CD4-positive, alpha-beta T cell (primary cell): ENCODE measurements around the gene FTCDNL1. TPM values are rescaled to one million over a fixed set of nuclear protein-coding genes. Genes with fewer than 3 reads are reported as not detected.

Source experiments
- ATAC-seq: fragments of 200-7000 bp; cut with Tn5 transposase; one replicate; pipeline ENCODE4 v1.10.0; 2022; ENCODE audit warnings: mild to moderate bottlenecking; ENCODE audit not compliant: poor library complexity
- CTCF ChIA-PET: fragments of 350-600 bp; sonication (Branson Sonifier 250); formaldehyde crosslinking; loops from one replicate; lab custom pipeline; 2021; ENCODE audit warnings: antibody characterized with exemption, inconsistent platforms; lab: Charles Lee
- POLR2A ChIA-PET: fragments of 350-600 bp; sonication (Branson Sonifier 250); formaldehyde crosslinking; loops from one replicate; lab custom pipeline; 2021; ENCODE audit warnings: antibody characterized with exemption, inconsistent platforms; lab: Charles Lee
- DNase-seq, 14 experiments: peaks; one replicate each; pipeline ENCODE4 v3.0.0-alpha.2; 2013 to 2020; ENCODE audit warnings: mixed read lengths in 2 of 14
- H3K27ac ChIP-seq, 2 donors: one replicate each; pipeline versions ENCODE4 v1.5.1 to v1.7.0; 2013; ENCODE audit warnings: low read length in 2 of 2, low read depth in 1 of 2, mild to moderate bottlenecking in 1 of 2
- H3K27me3 ChIP-seq, 2 experiments: 1 replicate in 1 of 2; 2 replicates in 1 of 2; pipeline versions ENCODE4 v1.6.1 to v1.7.0; 2013; ENCODE audit warnings: low read length in 2 of 2, control low read depth in 1 of 2, mild to moderate bottlenecking in 1 of 2, moderate library complexity in 1 of 2; ENCODE audit not compliant: insufficient read depth in 2 of 2, control insufficient read depth in 1 of 2
- H3K36me3 ChIP-seq: one replicate; pipeline ENCODE4 v1.6.1; 2013; ENCODE audit warnings: low read length, control low read depth; ENCODE audit not compliant: insufficient read depth
- H3K4me1 ChIP-seq: one replicate; pipeline ENCODE4 v1.6.1; 2013; ENCODE audit warnings: low read length, control low read depth; ENCODE audit not compliant: insufficient read depth
- H3K4me3 ChIP-seq: one replicate; pipeline ENCODE4 v1.5.1; 2013; ENCODE audit warnings: mild to moderate bottlenecking, low read length, moderate library complexity
- H3K9me3 ChIP-seq, 2 experiments: 1 replicate in 1 of 2; 2 replicates in 1 of 2; pipeline versions ENCODE4 v1.6.1 to v1.7.0; 2013; ENCODE audit warnings: low read length in 2 of 2, mild to moderate bottlenecking in 2 of 2, control low read depth in 1 of 2, moderate library complexity in 1 of 2; ENCODE audit not compliant: control insufficient read depth in 1 of 2, insufficient read depth in 1 of 2
- H3K27ac Mint-ChIP-seq: one replicate; pipeline ENCODE4 v1.8.0; 2020; ENCODE audit warnings: mixed read lengths
- H3K27me3 Mint-ChIP-seq: one replicate; pipeline ENCODE4 v1.8.0; 2021; ENCODE audit warnings: mixed read lengths
- H3K36me3 Mint-ChIP-seq: one replicate; pipeline ENCODE4 v1.8.0; 2021; ENCODE audit warnings: low read depth, mixed read lengths
- H3K4me1 Mint-ChIP-seq: one replicate; pipeline ENCODE4 v1.8.0; 2021; ENCODE audit warnings: low read depth, mixed read lengths
- H3K4me3 Mint-ChIP-seq: one replicate; pipeline ENCODE4 v1.8.0; 2020; ENCODE audit warnings: mild to moderate bottlenecking, mixed read lengths
- H3K9me3 Mint-ChIP-seq: one replicate; pipeline ENCODE4 v1.8.0; 2020; ENCODE audit warnings: mixed read lengths
- CTCF ChIP-seq: fragments of 200-600 bp; IDR thresholded peaks from one replicate; pipeline ENCODE4 v1.8.0; 2022; ENCODE audit warnings: antibody characterized with exemption, mild to moderate bottlenecking
- intact Hi-C, 2 experiments: fragments of 100-400 bp; cut with DNase I in 1 of 2; cut with micrococcal nuclease in 1 of 2; formaldehyde crosslinking; loops; one replicate each; pipeline versions ENCODE4 v1.15.1 to v1.9.0; 2023 to 2025; cut with DNase I, micrococcal nuclease
- total RNA-seq, 174 experiments: library from RNA in 2 of 174; stranded (reverse) in 2 of 174; gene quantifications; one replicate each; pipeline ENCODE4 v1.2.3 and lab custom pipeline; 2021 to 2026

The FTCDNL1 gene
- total RNA-seq, 2 experiments from 2014 or later = 0.78 to 1.3 TPM

DNA sequence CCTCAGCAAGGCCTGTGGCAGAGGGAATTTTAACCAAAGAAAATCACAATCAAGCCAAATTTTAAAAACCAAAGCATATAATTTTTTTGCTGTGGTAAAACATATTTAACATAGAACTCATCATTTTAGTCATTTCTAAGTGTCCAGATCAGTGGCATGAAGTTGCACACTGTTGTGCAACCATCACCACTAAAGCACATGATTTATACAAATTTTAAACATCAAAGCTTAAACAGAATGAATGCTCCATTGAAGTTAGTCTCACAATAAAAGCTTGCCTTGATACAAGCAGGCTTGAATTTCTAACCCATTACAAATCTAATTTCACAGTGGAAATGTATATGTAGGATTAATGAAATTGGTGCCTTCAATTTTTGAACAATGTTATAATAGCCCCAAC is 31.2 kb downstream of the FTCDNL1 start:
- Histone ChIP-seq H3K9me3 (no peaks in the 10 kb centered on the region), H3K27ac (no peak overlapping the region), H3K36me3 (no peaks in the 10 kb centered on the region), H3K4me1 (no peaks in the 10 kb centered on the region), H3K4me3 (no peak overlapping the region), H3K27me3 (no peaks in the 10 kb centered on the region)
- DNase-seq (no peak), ATAC-seq (no peak)
- H3K9me3 Mint-ChIP-seq = no peaks in the 10 kb centered on the region
- H3K36me3 Mint-ChIP-seq = no peaks in the 10 kb centered on the region
- no peak for TF ChIP-seq CTCF
- ChIA-PET POLR2A (no interaction called here), CTCF (no interaction called here)
- no peak overlapping the region for H3K4me3 Mint-ChIP-seq
- no peaks in the 10 kb centered on the region for H3K27me3 Mint-ChIP-seq
- H3K27ac Mint-ChIP-seq = no peak overlapping the region
- no peaks in the 10 kb centered on the region for H3K4me1 Mint-ChIP-seq
- intact Hi-C loops = no loop called here

DNA sequence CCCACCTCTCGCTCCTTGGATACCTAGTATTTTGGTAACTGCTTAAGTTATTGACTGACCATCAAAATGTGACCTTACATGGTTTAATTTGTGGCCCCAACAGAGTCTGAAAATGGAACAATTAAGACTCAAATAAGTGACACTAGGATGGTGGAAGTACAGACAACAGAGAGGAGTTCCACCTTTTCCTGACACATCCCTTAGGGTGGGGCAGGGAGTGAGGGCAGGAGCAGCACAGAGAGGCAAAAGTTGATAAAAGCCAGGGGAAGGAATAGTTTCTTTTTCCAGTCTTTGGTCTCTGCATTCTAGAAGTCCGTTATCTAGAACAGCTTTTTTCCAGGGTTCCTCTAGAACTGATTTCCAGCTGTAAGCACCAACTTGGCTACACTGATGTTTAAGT is 32.2 kb downstream of the FTCDNL1 start:
- Mint-ChIP-seq H3K4me1 (no peaks in the 10 kb centered on the region), H3K36me3 (no peaks in the 10 kb centered on the region), H3K4me3 (no peak overlapping the region), H3K27ac (no peak overlapping the region), H3K9me3 (no peaks in the 10 kb centered on the region), H3K27me3 (no peaks in the 10 kb centered on the region)
- H3K27me3 ChIP-seq = no peaks in the 10 kb centered on the region
- CTCF ChIA-PET = no interaction called here
- no peak overlapping the region for H3K27ac ChIP-seq
- H3K4me1 ChIP-seq = no peaks in the 10 kb centered on the region
- ATAC-seq (no peak), DNase-seq (no peak)
- POLR2A ChIA-PET = interaction anchor here (0.7 kb wide), 1 partner anchor 57 kb away, joined by 3 read pairs; no protein-coding TSS in a partner anchor
- no peak for TF ChIP-seq CTCF
- H3K36me3 ChIP-seq = no peaks in the 10 kb centered on the region
- intact Hi-C loops = no loop called here
- no peak overlapping the region for H3K4me3 ChIP-seq
- H3K9me3 ChIP-seq = no peaks in the 10 kb centered on the region

DNA sequence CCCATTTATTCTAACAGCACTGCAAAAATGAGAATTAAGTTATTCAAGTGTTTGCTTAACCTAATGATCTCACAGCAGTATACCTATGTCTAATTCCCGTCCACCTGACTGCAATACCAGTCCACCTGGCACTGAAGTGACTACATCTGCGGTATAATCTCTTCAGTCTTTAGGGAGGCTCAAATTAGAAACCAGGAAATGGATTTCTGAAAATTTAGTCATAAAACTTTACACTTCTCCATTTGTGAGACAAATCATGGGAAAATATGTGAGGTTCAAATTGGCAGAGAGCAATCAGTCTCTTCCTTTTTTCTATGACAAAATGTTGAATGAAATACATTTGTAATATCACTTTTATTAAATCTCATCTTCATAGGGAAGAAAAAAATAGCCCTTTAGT is 33.0 kb downstream of the FTCDNL1 start:
- Histone ChIP-seq H3K36me3 (no peaks in the 10 kb centered on the region), H3K4me3 (no peak overlapping the region), H3K27me3 (no peaks in the 10 kb centered on the region), H3K4me1 (no peaks in the 10 kb centered on the region), H3K27ac (no peak overlapping the region), H3K9me3 (no peaks in the 10 kb centered on the region)
- H3K36me3 Mint-ChIP-seq = no peaks in the 10 kb centered on the region
- no peak overlapping the region for H3K4me3 Mint-ChIP-seq
- no peaks in the 10 kb centered on the region for H3K4me1 Mint-ChIP-seq
- intact Hi-C loops = no loop called here
- no peak for TF ChIP-seq CTCF
- no peaks in the 10 kb centered on the region for H3K9me3 Mint-ChIP-seq
- ChIA-PET POLR2A (no interaction called here), CTCF (no interaction called here)
- no peaks in the 10 kb centered on the region for H3K27me3 Mint-ChIP-seq
- DNase-seq = no peak
- no peak overlapping the region for H3K27ac Mint-ChIP-seq
- ATAC-seq = no peak
